Activated naive CD4-positive, alpha-beta T cell treated with anti-CD3 and anti-CD28 coated beads, Interleukin-2, amount 50 U/mL, for 72 hours (primary cell): ENCODE results near the gene FCMR. TPM values are rescaled to one million over a fixed set of nuclear protein-coding genes. Genes with fewer than 3 reads are reported as not detected.
"Not testable (repeated sequence)": the region's sequence is repeated elsewhere in the genome, so short reads cannot be mapped to it uniquely, and the experiment has no call there.

Experiments
- ATAC-seq, 2 donors: fragments of 150-1000 bp; cut with Tn5 transposase; 2 replicates each; pipeline ENCODE4 v1.10.0; 2021; ENCODE audit warnings: mild to moderate bottlenecking in 2 of 2, moderate library complexity in 2 of 2
- DNase-seq, 2 donors: peaks; one replicate each; pipeline ENCODE4 v3.0.0; 2021 to 2022; ENCODE audit warnings: low spot score in 2 of 2
- H3K27ac Mint-ChIP-seq, 2 donors: one replicate each; pipeline ENCODE4 v1.8.0; 2022; ENCODE audit warnings: mild to moderate bottlenecking in 2 of 2, mixed read lengths in 2 of 2
- H3K36me3 Mint-ChIP-seq, 2 donors: one replicate each; pipeline ENCODE4 v1.8.0; 2022; ENCODE audit warnings: mixed read lengths in 2 of 2
- H3K9me3 Mint-ChIP-seq, 2 donors: one replicate each; pipeline ENCODE4 v1.8.0; 2022; ENCODE audit warnings: mixed read lengths in 2 of 2
- total RNA-seq, 2 donors: library from RNA; stranded (reverse); gene quantifications; one replicate each; pipeline ENCODE4 v1.2.3, GENCODE V29; 2022

Gene FCMR
- total RNA-seq, 2 donors from 2014 or later: 31.4 to 37.3 TPM

- H3K27ac Mint-ChIP-seq: no peak overlapping the region
- H3K36me3 Mint-ChIP-seq: no peaks in the 10 kb centered on the region
- DNase-seq: no peak
- no peak for ATAC-seq
- no peaks in the 10 kb centered on the region for H3K9me3 Mint-ChIP-seq
These were observed 10.4 kb upstream of the FCMR start for GRCh38 chr1:206932177-206932576.

GRCh38 chr1:206931709-206932108, 10.0 kb upstream of the FCMR start:
- no peak for ATAC-seq
- H3K27ac Mint-ChIP-seq: peak overlapping the region in 1 of 2 donors; percentile 29
- DNase-seq: no peak
- H3K9me3 Mint-ChIP-seq: no peaks in the 10 kb centered on the region
- no peaks in the 10 kb centered on the region for H3K36me3 Mint-ChIP-seq

GRCh38 chr1:206930210-206930798, 8.6 kb upstream of the FCMR start:
- Mint-ChIP-seq H3K9me3 (no peaks in the 10 kb centered on the region), H3K27ac (peak overlapping the region; percentile 72 to 93), H3K36me3 (no peaks in the 10 kb centered on the region)
- no peak for DNase-seq
- ATAC-seq: peak; percentile 20 to 78

- Mint-ChIP-seq H3K36me3 (no peaks in the 10 kb centered on the region), H3K9me3 (no peaks in the 10 kb centered on the region), H3K27ac (peak overlapping the region; percentile 73 to 93)
- DNase-seq (no peak), ATAC-seq (no peak)
These were observed 7.8 kb upstream of the FCMR start for GRCh38 chr1:206929524-206929923.

GRCh38 chr1:206926286-206926685, 4.5 kb upstream of the FCMR start:
- H3K27ac Mint-ChIP-seq: no peak overlapping the region
- H3K36me3 Mint-ChIP-seq: no peaks in the 10 kb centered on the region
- DNase-seq (no peak), ATAC-seq (no peak)
- H3K9me3 Mint-ChIP-seq: no peaks in the 10 kb centered on the region

GRCh38 chr1:206925106-206925736, 3.5 kb upstream of the FCMR start:
- no peak overlapping the region for H3K27ac Mint-ChIP-seq
- DNase-seq: peak; percentile 57 to 64
- no peaks in the 10 kb centered on the region for H3K9me3 Mint-ChIP-seq

GRCh38 chr1:206924592-206925105, 2.9 kb upstream of the FCMR start:
- no peak for DNase-seq
- Mint-ChIP-seq H3K9me3 (no peaks in the 10 kb centered on the region), H3K27ac (no peak overlapping the region), H3K36me3 (peaks cover 11 to 14% of the 10 kb centered on the region in 2 donors)
- peak; percentile 3 for ATAC-seq

More at GRCh38 chr1:206925106-206925736, 3.5 kb upstream of the FCMR start:
- ATAC-seq: peak; percentile 61 to 71
- H3K36me3 Mint-ChIP-seq: peaks cover 5 to 9% of the 10 kb centered on the region in 2 donors

- H3K9me3 Mint-ChIP-seq, H3K27ac Mint-ChIP-seq, DNase-seq: not testable (repeated sequence)
- peak in 1 of 2 donors; percentile 20 for ATAC-seq
- H3K36me3 Mint-ChIP-seq: peaks cover 12 to 14% of the 10 kb centered on the region in 2 donors
These were observed 2.3 kb upstream of the FCMR start for GRCh38 chr1:206923961-206924557.

GRCh38 chr1:206923009-206923960, 1.5 kb upstream of the FCMR start:
- H3K36me3 Mint-ChIP-seq: peaks cover 13 to 14% of the 10 kb centered on the region in 2 donors
- no peaks in the 10 kb centered on the region for H3K9me3 Mint-ChIP-seq
- H3K27ac Mint-ChIP-seq: no peak overlapping the region
- ATAC-seq (peak; percentile 39 to 73), DNase-seq (peak; percentile 63 to 65)

GRCh38 chr1:206922524-206922923, 783 bp upstream of the FCMR start:
- DNase-seq (no peak), ATAC-seq (no peak)
- Mint-ChIP-seq H3K9me3 (no peaks in the 10 kb centered on the region), H3K36me3 (peaks cover 14 to 21% of the 10 kb centered on the region in 2 donors), H3K27ac (no peak overlapping the region)

GRCh38 chr1:206918076-206918475, 3.7 kb downstream of the FCMR start:
- ATAC-seq: no peak
- peaks cover 27 to 32% of the 10 kb centered on the region in 2 donors for H3K36me3 Mint-ChIP-seq

GRCh38 chr1:206916000-206916709, 5.6 kb downstream of the FCMR start:
- Mint-ChIP-seq H3K9me3 (no peaks in the 10 kb centered on the region), H3K36me3 (peaks cover 31 to 42% of the 10 kb centered on the region in 2 donors), H3K27ac (no peak overlapping the region)
- ATAC-seq: peak in 1 of 2 donors; percentile 60
- no peak for DNase-seq

More at GRCh38 chr1:206918076-206918475, 3.7 kb downstream of the FCMR start:
- no peaks in the 10 kb centered on the region for H3K9me3 Mint-ChIP-seq
- DNase-seq: no peak
- H3K27ac Mint-ChIP-seq: peak overlapping the region in 1 of 2 donors; percentile 16

GRCh38 chr1:206915030-206915735, 6.6 kb downstream of the FCMR start:
- Mint-ChIP-seq H3K36me3 (peaks cover 22 to 36% of the 10 kb centered on the region in 2 donors), H3K27ac (no peak overlapping the region), H3K9me3 (no peaks in the 10 kb centered on the region)
- ATAC-seq (no peak), DNase-seq (no peak)

- Mint-ChIP-seq H3K27ac (no peak overlapping the region), H3K9me3 (no peaks in the 10 kb centered on the region), H3K36me3 (peaks cover 17 to 30% of the 10 kb centered on the region in 2 donors)
- no peak for DNase-seq
- ATAC-seq: no peak
These were observed 7.8 kb downstream of the FCMR start for GRCh38 chr1:206913766-206914537.
